HFF-Myc (cell line): ENCODE data around the gene MYO15A.

Experiments used
- DNase-seq: peaks from one replicate; pipeline ENCODE4 v3.0.0-alpha.2; 2011; ENCODE audit warnings: low read depth; ENCODE audit errors: extremely low read depth
- H3K4me3 ChIP-seq: replicated peaks from 2 replicates; pipeline ENCODE4 v1.5.1; 2011; ENCODE audit warnings: low read depth, mild to moderate bottlenecking, control low read depth, low read length
- TF ChIP-seq, protein P1 (sequence below): IDR thresholded peaks from 2 replicates; pipeline ENCODE4 v1.5.1; 2012; ENCODE audit warnings: mild to moderate bottlenecking, low read depth, low read length, control low read depth; ENCODE audit errors: missing control alignments

MYO15A gene

GRCh38 chr17:18161207-18162145, 52.9 kb downstream of the MYO15A start:
- TF ChIP-seq, protein P1, sequence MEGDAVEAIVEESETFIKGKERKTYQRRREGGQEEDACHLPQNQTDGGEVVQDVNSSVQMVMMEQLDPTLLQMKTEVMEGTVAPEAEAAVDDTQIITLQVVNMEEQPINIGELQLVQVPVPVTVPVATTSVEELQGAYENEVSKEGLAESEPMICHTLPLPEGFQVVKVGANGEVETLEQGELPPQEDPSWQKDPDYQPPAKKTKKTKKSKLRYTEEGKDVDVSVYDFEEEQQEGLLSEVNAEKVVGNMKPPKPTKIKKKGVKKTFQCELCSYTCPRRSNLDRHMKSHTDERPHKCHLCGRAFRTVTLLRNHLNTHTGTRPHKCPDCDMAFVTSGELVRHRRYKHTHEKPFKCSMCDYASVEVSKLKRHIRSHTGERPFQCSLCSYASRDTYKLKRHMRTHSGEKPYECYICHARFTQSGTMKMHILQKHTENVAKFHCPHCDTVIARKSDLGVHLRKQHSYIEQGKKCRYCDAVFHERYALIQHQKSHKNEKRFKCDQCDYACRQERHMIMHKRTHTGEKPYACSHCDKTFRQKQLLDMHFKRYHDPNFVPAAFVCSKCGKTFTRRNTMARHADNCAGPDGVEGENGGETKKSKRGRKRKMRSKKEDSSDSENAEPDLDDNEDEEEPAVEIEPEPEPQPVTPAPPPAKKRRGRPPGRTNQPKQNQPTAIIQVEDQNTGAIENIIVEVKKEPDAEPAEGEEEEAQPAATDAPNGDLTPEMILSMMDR: no peak
- H3K4me3 ChIP-seq: no peak overlapping the region
- DNase-seq: no peak

DNA sequence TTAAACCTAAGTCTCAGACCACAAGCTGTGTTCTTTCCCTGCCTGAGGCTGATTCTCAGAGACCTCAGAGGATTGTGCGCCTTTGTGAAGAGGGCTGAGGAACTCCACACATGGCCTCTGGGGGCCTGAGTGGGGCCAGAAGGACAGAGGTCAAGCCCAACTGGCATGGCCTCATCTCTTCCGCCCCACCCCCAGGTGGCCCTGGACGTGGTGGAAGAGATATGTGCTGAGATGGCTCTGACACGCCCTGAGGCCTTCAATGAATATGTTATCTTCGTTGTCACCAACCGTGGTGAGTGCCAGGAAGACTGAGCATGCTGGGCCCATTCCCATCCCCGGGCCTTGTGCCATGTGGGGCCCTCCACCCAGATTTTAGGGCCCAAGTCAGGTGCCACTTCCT, 55.0 kb downstream of the MYO15A start:
- no peak overlapping the region for H3K4me3 ChIP-seq
- DNase-seq: no peak
- TF ChIP-seq, protein P1: no peak

- TF ChIP-seq, protein P1: peak; percentile 9
- DNase-seq: no peak
- no peak overlapping the region for H3K4me3 ChIP-seq
Measured at GRCh38 chr17:18166894-18167293, 58.3 kb downstream of the MYO15A start.

DNA sequence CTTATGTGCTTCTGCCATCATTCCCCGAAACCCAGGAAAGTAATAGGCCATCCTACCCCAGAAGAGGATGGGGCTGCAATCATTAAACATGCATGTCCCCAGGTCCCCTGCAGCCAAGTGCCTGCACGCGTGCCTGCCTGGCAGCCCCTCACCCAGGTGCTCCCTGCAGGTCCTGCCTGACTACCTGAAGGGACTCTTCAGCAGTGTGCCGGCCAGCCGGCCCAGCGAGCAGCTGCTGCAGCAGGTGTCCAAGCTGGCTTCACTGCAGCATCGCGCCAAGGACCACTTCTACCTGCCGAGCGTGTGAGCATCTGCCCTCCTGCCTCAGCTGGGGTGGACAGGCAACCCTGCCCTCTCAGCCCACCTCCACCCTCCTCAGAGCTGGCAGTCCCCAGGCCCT, 58.9 kb downstream of the MYO15A start:
- DNase-seq: no peak
- H3K4me3 ChIP-seq: no peak overlapping the region
- TF ChIP-seq, protein P1: no peak

DNA sequence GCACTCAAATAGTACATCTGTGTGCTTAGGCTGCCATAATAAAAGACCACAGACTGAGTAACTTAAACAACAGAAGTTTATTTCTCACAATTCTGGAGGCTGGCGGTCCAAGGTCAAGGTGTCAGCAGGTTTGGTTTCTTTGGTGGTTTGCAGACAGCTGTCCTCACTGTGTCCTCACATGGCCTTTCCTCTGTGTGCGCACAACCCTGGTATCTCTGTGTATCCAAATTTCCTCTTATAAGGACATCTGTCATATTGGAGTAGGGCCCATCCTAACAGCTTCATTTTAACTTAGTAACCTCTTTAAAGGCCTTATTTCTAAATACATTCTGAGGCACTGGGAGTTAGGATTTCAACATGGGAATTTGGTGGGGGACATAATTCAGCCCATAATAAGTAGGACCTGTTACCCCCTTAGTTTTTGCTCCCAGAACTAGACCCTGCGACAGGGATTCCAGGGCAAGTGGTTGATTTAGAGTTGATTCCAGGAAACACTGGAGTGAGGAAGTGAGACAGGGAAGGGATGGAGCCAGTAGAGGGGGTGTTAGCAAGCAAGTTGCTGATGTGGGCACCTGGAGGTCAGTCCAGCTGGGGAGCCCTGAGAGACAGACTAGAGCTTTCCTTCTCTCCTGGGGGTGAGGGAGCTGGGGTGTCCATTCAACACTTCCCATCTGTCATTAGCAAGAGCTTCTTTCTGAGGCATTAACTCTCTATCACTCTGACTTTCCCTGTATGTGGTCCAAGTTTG, 64.1 kb downstream of the MYO15A start:
- no peak for DNase-seq

DNA sequence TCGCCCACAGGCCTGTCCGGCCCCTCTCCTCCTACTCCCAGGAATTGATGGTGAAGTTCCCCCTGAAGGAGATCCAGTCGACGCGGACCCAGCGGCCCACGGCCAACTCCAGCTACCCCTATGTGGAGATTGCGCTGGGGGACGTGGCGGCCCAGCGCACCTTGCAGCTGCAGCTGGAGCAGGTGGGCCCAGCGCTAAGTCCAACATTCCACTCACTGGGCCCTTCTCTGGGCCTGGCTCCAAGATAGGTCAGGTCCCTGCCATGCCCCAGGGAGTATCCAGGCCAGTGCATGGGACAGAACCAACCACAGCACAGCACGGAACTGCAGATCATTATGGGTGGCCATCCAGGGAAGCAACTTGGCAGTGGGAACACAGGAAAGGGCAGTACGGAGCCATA, 65.2 kb downstream of the MYO15A start:
- TF ChIP-seq, protein P1: no peak
- DNase-seq: no peak
- no peak overlapping the region for H3K4me3 ChIP-seq

More for the DNA sequence above, 64.1 kb downstream of the MYO15A start:
- no peak overlapping the region for H3K4me3 ChIP-seq
- TF ChIP-seq, protein P1: peak; percentile 5
